ENCODE results near the gene DIRAS1. TPM values are rescaled to one million over a fixed set of nuclear protein-coding genes. Genes with fewer than 3 reads are reported as not detected.

DIRAS1 gene
- polyA plus RNA-seq, 2 of the 4 experiments (the other 2 are of a cell fraction), result 2.5 to 4.3 TPM

DNA sequence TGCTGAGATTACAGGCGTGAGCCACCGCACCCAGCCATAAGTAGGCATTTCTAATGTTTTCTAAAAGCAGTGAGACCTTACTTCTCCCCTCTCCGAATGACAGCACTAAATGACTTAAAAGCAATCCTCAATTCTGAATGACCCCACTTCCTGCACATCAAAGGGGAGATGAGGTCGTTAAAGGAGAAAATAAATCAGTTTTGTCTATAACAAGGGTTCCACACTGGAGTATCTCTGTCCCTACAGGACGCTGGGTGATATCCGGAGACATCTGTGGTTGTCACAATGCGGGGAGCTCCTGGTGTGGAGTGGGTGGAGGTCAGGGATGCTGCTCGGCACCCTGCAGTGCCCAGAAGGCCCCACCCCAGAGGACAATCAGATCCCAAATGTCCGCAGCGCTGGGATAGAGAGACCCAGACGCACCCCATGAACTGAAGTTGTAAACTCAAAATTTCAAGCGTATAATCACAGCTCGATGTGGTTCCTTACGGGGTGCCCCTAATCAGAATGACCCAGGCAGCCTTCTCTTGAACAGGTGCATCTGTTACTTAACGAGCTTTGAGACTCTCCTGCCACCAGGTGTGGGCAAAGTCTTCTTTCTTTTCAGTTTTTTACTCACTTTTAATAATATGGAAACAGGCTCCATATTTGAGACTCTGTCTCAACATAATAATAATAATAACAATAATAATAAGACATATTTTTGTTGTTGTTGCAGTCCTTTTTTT lies 21.6 kb downstream of the DIRAS1 start:
- Histone ChIP-seq H3K27ac (no peak overlapping the region), H3K4me2 (no peak overlapping the region), H3K9me3 (no peaks in the 10 kb centered on the region), H3K4me1 (no peaks in the 10 kb centered on the region), H3K4me3 (no peak overlapping the region)
- FAIRE-seq (no peak), ATAC-seq (no peak), DNase-seq (ENCODE audit: low read depth in 1 of 2, low spot score in 1 of 2) (no peak)
- ChIA-PET CTCF (interaction anchor here (0.6 kb wide), 1 partner anchor 126 kb away, joined by 3 read pairs; no protein-coding TSS in a partner anchor), POLR2A (no interaction called here)
- WGBS (ENCODE audit: missing lambda C conversion rate), result 66% methylated on average over 13 of the region's 15 CpGs
- no peak for TF ChIP-seq HOXA7 (CRISPR knock-in tag; IDR thresholded peaks at IDR 0.05)
- TF ChIP-seq, protein P1, sequence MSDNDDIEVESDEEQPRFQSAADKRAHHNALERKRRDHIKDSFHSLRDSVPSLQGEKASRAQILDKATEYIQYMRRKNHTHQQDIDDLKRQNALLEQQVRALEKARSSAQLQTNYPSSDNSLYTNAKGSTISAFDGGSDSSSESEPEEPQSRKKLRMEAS (IDR thresholded peaks at IDR 0.05), result no peak
- TF ChIP-seq, protein P2, sequence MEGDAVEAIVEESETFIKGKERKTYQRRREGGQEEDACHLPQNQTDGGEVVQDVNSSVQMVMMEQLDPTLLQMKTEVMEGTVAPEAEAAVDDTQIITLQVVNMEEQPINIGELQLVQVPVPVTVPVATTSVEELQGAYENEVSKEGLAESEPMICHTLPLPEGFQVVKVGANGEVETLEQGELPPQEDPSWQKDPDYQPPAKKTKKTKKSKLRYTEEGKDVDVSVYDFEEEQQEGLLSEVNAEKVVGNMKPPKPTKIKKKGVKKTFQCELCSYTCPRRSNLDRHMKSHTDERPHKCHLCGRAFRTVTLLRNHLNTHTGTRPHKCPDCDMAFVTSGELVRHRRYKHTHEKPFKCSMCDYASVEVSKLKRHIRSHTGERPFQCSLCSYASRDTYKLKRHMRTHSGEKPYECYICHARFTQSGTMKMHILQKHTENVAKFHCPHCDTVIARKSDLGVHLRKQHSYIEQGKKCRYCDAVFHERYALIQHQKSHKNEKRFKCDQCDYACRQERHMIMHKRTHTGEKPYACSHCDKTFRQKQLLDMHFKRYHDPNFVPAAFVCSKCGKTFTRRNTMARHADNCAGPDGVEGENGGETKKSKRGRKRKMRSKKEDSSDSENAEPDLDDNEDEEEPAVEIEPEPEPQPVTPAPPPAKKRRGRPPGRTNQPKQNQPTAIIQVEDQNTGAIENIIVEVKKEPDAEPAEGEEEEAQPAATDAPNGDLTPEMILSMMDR (IDR thresholded peaks at IDR 0.05), result no peak
- TF ChIP-seq ESRRA (IDR thresholded peaks at IDR 0.05; ENCODE audit: borderline replicate concordance, low read length), result no peak
- no peak for TF ChIP-seq FOSB (CRISPR knock-in tag; IDR thresholded peaks at IDR 0.05)
- TF ChIP-seq MAFK (IDR thresholded peaks at IDR 0.05; ENCODE audit: partially characterized antibody), result no peak
- no peak for TF ChIP-seq FOXS1 (CRISPR knock-in tag; IDR thresholded peaks at IDR 0.05)
- no peak for TF ChIP-seq SREBF2 (IDR thresholded peaks at IDR 0.05)
- TF ChIP-seq, protein P3, sequence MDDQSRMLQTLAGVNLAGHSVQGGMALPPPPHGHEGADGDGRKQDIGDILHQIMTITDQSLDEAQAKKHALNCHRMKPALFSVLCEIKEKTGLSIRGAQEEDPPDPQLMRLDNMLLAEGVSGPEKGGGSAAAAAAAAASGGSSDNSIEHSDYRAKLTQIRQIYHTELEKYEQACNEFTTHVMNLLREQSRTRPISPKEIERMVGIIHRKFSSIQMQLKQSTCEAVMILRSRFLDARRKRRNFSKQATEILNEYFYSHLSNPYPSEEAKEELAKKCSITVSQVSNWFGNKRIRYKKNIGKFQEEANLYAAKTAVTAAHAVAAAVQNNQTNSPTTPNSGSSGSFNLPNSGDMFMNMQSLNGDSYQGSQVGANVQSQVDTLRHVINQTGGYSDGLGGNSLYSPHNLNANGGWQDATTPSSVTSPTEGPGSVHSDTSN (IDR thresholded peaks at IDR 0.05), result no peak
- TF ChIP-seq SMC3 (IDR thresholded peaks at IDR 0.05), result no peak
- TF ChIP-seq CHD2 (IDR thresholded peaks at IDR 0.05; ENCODE audit: low read length, partially characterized antibody), result no peak
- TF ChIP-seq CHD4 (IDR thresholded peaks at IDR 0.05; ENCODE audit: borderline replicate concordance), result no peak
- no peak for TF ChIP-seq BHLHE40 (IDR thresholded peaks at IDR 0.05; ENCODE audit: low read depth, low read length)
- no peak for TF ChIP-seq ZNF302 (CRISPR knock-in tag; IDR thresholded peaks at IDR 0.05)
- TF ChIP-seq RFX5 (IDR thresholded peaks at IDR 0.05), result no peak
- TF ChIP-seq FOSL2 (IDR thresholded peaks at IDR 0.05), result no peak
- TF ChIP-seq FOSL2 (CRISPR knock-in tag; IDR thresholded peaks at IDR 0.05), result no peak

DNA sequence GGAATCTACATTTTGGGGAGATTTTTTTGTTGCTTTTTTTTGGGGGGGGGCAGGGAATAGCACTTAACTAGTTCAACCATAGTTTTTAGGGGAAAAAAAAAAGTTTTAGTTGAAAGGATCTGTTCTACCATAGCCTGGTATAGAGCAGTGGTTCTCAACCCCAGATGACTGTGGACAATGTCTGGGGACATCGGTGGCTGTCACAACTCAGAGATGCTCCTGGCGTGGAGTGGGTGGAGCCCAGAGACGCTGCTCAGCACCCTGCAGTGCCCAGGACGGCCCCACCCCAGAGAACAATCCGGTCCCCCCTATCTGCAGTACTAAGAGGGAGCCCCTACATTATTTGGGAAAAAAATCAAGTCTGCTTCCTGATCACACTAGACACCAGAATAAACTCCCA lies 27.0 kb downstream of the DIRAS1 start:
- CTCF ChIA-PET, result interaction anchor here (1.5 kb wide), 1 partner anchor 46 kb away, joined by 3 read pairs; no protein-coding TSS in a partner anchor
- no peaks in the 10 kb centered on the region for H3K9me3 ChIP-seq
- H3K4me1 ChIP-seq, result no peaks in the 10 kb centered on the region
- POLR2A ChIA-PET, result no interaction called here
- ATAC-seq, result no peak
- no peak for DNase-seq (ENCODE audit: low read depth in 1 of 2, low spot score in 1 of 2)
- 48% methylated on average over 4 of the region's 5 CpGs for WGBS (ENCODE audit: missing lambda C conversion rate)
- FAIRE-seq, result no peak
- H3K27ac ChIP-seq, result no peak overlapping the region
- no peak overlapping the region for H3K4me3 ChIP-seq
- no peak overlapping the region for H3K4me2 ChIP-seq
- no peak for TF ChIP-seq RCOR1 (IDR thresholded peaks at IDR 0.05; ENCODE audit: low read depth, low read length)
- TF ChIP-seq NFE2L2 (conservative IDR thresholded peaks at IDR 0.05; ENCODE audit: low read length), result no peak
- TF ChIP-seq HDAC2 (IDR thresholded peaks at IDR 0.05), result no peak

DNA sequence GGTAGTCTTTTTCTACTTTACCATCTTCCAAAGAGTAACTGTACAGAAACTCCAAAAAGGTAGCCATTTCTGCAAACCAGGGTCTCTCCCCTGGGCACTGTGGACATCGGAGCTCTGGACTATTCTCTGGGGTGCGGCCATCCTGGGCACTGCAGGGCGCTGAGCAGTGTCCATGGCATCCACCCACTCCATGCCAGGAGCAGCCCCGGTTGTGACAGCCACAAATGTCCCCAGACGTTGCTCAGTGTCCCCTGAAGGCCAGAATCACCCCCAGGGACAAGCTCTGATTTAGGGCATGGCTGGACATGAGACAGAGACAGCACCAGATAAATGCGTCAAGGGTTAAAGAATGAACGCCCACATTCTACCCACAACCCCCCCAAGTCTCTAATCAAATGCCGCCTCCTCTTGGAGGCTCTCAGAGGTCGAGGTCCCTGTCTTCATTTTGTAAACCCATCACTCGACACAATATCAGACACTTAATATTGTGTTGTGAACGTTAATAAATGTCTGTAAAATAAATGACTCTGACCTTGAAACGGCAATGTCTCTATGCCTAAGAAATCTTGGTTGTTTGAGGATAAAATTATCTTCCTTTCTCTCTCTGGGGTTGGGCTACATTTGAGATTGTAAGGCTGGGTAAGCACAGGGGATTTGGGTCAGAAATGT lies 27.5 kb downstream of the DIRAS1 start:
- FAIRE-seq (no peak), DNase-seq (ENCODE audit: low read depth in 1 of 2, low spot score in 1 of 2) (no peak), ATAC-seq (no peak; a peak in 1 of 6 replicates)
- WGBS (ENCODE audit: missing lambda C conversion rate), result 17% methylated on average over 12 of the region's 12 CpGs
- no peak overlapping the region for H3K4me2 ChIP-seq
- H3K4me3 ChIP-seq, result no peak overlapping the region
- H3K27ac ChIP-seq, result no peak overlapping the region
- ChIA-PET POLR2A (no interaction called here), CTCF (interaction anchor here (0.6 to 1.5 kb wide), 4 partner anchors 11 to 486 kb away, joined by 3 to 4 read pairs (median 3); no protein-coding TSS in a partner anchor)
- H3K4me1 ChIP-seq, result no peaks in the 10 kb centered on the region
- no peaks in the 10 kb centered on the region for H3K9me3 ChIP-seq
- TF ChIP-seq, protein P3 (IDR thresholded peaks at IDR 0.05), result no peak
- no peak for TF ChIP-seq RCOR1 (IDR thresholded peaks at IDR 0.05; ENCODE audit: low read depth, low read length)
- no peak for TF ChIP-seq POLR2AphosphoS2 (conservative IDR thresholded peaks at IDR 0.05; ENCODE audit: low read length)
- TF ChIP-seq HOXB5 (CRISPR knock-in tag; IDR thresholded peaks at IDR 0.05), result no peak

Data from A549 (cell line).